HL-60 (cell line): Measurements from ENCODE around the gene GPC5.

ENCODE experiments used
- CTCF ChIP-seq: IDR thresholded peaks from one replicate; pipeline ENCODE4 v1.5.1; 2011; ENCODE audit warnings: low read length, control low read depth, inconsistent platforms; ENCODE audit not compliant: insufficient read depth
- GABPA ChIP-seq: IDR thresholded peaks from 2 replicates; pipeline ENCODE4 v1.6.1; 2012; ENCODE audit warnings: low read depth
- POLR2AphosphoS5 ChIP-seq: IDR thresholded peaks from 2 replicates; pipeline ENCODE4 v1.6.1; 2012; ENCODE audit warnings: low read depth
- REST ChIP-seq: IDR thresholded peaks from 2 replicates; pipeline ENCODE4 v1.6.1; 2012; ENCODE audit warnings: low read depth; ENCODE audit not compliant: insufficient replicate concordance
- SPI1 ChIP-seq: IDR thresholded peaks from 2 replicates; pipeline ENCODE4 v1.6.1; 2012; ENCODE audit warnings: low read depth, mild to moderate bottlenecking, borderline replicate concordance

- TF ChIP-seq CTCF (no peak), POLR2AphosphoS5 (no peak), REST (no peak), GABPA (no peak), SPI1 (no peak)
Observed at GRCh38 chr13:91813253-91813652, 414.8 kb downstream of the GPC5 start.
